ENCODE data around the gene USP34. TPM values are rescaled to one million over a fixed set of nuclear protein-coding genes. Genes with fewer than 3 reads are reported as not detected.

The USP34 gene
- total RNA-seq, 4 donors from 2014 or later: 120 to 210 (median 157) TPM

DNA sequence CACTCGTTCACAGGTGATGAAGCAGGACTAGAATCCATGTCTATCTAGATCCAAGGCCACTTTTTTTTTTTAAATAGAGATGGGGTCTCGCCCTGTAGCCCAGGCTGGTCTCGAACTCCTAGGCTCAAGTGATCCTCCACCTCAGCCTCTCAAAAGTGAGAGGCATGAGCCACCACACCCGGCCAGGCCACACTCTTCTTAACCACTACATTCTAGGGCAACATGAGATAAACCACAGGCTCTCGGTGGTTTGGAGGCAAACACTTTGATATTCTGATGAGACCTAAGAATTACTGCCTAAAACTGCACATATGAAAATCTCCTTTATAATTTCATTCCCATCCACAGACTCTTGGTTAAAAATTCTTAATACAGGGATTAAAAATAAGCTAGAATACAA is 51.8 kb downstream of the USP34 start:
- TF ChIP-seq POLR2A (IDR thresholded peaks at IDR 0.05) (no peak), CTCF (IDR thresholded peaks at IDR 0.05) (no peak), EP300 (IDR thresholded peaks at IDR 0.05) (no peak), POLR2AphosphoS5 (IDR thresholded peaks at IDR 0.05) (no peak)
- Histone ChIP-seq H3K27ac (no peak overlapping the region), H3K36me3 (peaks cover 0 to 4% of the 10 kb centered on the region in 2 donors), H3K9me3 (no peaks in the 10 kb centered on the region), H3K4me1 (peaks cover 0 to 57% (median 6%) of the 10 kb centered on the region in 3 donors), H3K4me3 (no peak overlapping the region), H3K27me3 (no peaks in the 10 kb centered on the region)
- WGBS, 2 donors (ENCODE audit: low coverage in 1 of 2): 73 to 94% methylated on average over 3 to 5 of the region's 5 CpGs
- no peak for ATAC-seq

DNA sequence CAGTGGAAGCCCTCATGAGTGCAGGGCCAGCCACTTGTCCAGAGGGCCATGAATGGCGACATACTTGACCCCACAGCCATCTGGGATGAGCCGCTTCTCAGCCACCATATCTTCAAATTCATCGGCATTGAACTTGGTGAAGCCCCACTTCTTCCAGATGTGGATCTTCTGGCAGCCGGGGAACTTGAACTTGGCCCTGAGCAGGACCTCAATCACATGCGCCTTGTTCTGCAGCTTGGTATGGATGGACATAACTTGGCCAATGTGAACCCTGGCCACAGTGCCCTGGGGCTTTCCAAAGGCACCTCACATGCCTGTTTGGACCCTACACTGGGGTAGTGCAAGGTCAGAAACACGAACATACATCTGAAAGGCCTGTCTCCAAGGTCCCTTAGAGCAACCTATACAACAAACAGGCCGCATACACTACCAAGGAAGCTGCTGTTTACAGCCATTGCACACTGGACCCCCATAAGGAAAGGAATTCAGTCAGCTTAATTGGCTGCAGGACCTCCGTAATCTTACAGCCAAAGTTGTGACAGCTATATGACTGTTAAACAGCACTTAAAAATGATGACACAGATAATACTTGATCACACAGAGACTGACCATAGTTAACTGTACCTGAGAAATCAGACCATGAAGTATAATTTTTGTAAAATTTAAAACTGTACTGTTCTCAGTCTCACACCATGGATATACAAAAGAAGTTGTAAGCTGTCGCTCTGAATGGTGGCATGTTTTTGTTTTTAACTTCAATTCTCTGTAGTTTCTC is 53.8 kb downstream of the USP34 start:
- Histone ChIP-seq H3K4me3 (no peak overlapping the region), H3K27me3 (no peaks in the 10 kb centered on the region), H3K36me3 (peaks cover 0 to 4% of the 10 kb centered on the region in 2 donors), H3K9me3 (no peaks in the 10 kb centered on the region), H3K4me1 (peaks cover 0 to 48% (median 6%) of the 10 kb centered on the region in 3 donors), H3K27ac (no peak overlapping the region)
- WGBS, 2 donors (ENCODE audit: low coverage in 1 of 2): 91 to 97% methylated on average over 4 to 6 of the region's 9 CpGs
- no peak for TF ChIP-seq CTCF (IDR thresholded peaks at IDR 0.05)
- no peak for TF ChIP-seq POLR2A (IDR thresholded peaks at IDR 0.05)
- no peak for TF ChIP-seq EP300 (IDR thresholded peaks at IDR 0.05)
- TF ChIP-seq POLR2AphosphoS5 (IDR thresholded peaks at IDR 0.05): no peak
- no peak for ATAC-seq

- ATAC-seq: no peak
- Histone ChIP-seq H3K4me1 (peaks cover 0 to 39% (median 6%) of the 10 kb centered on the region in 3 donors), H3K9me3 (no peaks in the 10 kb centered on the region), H3K36me3 (peaks cover 0 to 4% of the 10 kb centered on the region in 2 donors), H3K27me3 (no peaks in the 10 kb centered on the region), H3K27ac (peak overlapping the region in 2 of 4 donors; percentile 27 to 47), H3K4me3 (no peak overlapping the region)
- no peak for TF ChIP-seq POLR2AphosphoS5 (IDR thresholded peaks at IDR 0.05)
- no peak for TF ChIP-seq EP300 (IDR thresholded peaks at IDR 0.05)
- no peak for TF ChIP-seq CTCF (IDR thresholded peaks at IDR 0.05)
- TF ChIP-seq POLR2A (IDR thresholded peaks at IDR 0.05): no peak
- 20 to 55% methylated on average over 1 of the region's 1 CpG for WGBS, 2 donors (ENCODE audit: low coverage in 1 of 2)
Observed at GRCh38 chr2:61415265-61415664, 55.6 kb downstream of the USP34 start.

GRCh38 chr2:61414674-61415073 is 56.2 kb downstream of the USP34 start:
- H3K27me3 ChIP-seq: no peaks in the 10 kb centered on the region
- H3K36me3 ChIP-seq: peaks cover 0 to 4% of the 10 kb centered on the region in 2 donors
- H3K4me3 ChIP-seq: no peak overlapping the region
- no peaks in the 10 kb centered on the region for H3K9me3 ChIP-seq
- 60 to 77% methylated on average over 2 to 3 of the region's 3 CpGs for WGBS, 2 donors (ENCODE audit: low coverage in 1 of 2)
- TF ChIP-seq CTCF (IDR thresholded peaks at IDR 0.05) (no peak), POLR2A (IDR thresholded peaks at IDR 0.05) (no peak), EP300 (IDR thresholded peaks at IDR 0.05) (no peak), POLR2AphosphoS5 (IDR thresholded peaks at IDR 0.05) (no peak)
- ATAC-seq: no peak
- peak overlapping the region in 1 of 4 donors; percentile 27 for H3K27ac ChIP-seq
- H3K4me1 ChIP-seq: peaks cover 0 to 37% (median 6%) of the 10 kb centered on the region in 3 donors

DNA sequence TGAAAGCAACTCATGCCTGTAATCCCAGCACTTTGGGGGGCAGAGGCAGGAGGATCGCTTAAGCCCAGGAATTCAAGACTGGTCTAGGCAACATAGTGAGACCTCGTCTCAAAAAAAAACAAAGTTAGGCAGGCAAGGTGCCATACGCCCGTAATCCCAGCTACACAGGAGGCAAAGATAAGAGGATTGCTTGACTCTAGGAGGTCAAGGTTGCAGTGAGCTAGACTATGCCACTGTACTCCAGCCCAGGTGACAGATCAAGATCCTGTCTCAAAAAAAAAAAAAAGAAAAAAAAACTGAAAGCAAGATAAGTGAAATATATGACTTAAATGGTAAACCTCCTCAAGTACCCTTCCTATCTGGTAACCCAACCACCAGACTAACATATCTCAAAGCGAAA is 59.8 kb downstream of the USP34 start:
- peaks cover 0 to 32% (median 6%) of the 10 kb centered on the region in 3 donors for H3K4me1 ChIP-seq
- TF ChIP-seq POLR2AphosphoS5 (IDR thresholded peaks at IDR 0.05) (no peak), EP300 (IDR thresholded peaks at IDR 0.05) (no peak), CTCF (IDR thresholded peaks at IDR 0.05) (no peak), POLR2A (IDR thresholded peaks at IDR 0.05) (no peak)
- no peaks in the 10 kb centered on the region for H3K9me3 ChIP-seq
- no peak overlapping the region for H3K27ac ChIP-seq
- WGBS, 2 donors (ENCODE audit: low coverage in 1 of 2): 82 to 86% methylated on average over 5 of the region's 5 CpGs
- H3K4me3 ChIP-seq: no peak overlapping the region
- peaks cover 0 to 3% of the 10 kb centered on the region in 2 donors for H3K36me3 ChIP-seq
- no peak for ATAC-seq
- H3K27me3 ChIP-seq: no peaks in the 10 kb centered on the region

Data from gastroesophageal sphincter (tissue), 4 donors.